ENCODE data around the gene KRT83.
A peak's percentile ranks its signal among the peaks of the same experiment; 100 is the strongest.
"Not testable (repeated sequence)": the region's sequence is repeated elsewhere in the genome, so short reads cannot be mapped to it uniquely, and the experiment has no call there.

KRT83 gene

GRCh38 chr12:52331039-52331438, 9.8 kb upstream of the KRT83 start:
- no peak for DNase-seq

DNA sequence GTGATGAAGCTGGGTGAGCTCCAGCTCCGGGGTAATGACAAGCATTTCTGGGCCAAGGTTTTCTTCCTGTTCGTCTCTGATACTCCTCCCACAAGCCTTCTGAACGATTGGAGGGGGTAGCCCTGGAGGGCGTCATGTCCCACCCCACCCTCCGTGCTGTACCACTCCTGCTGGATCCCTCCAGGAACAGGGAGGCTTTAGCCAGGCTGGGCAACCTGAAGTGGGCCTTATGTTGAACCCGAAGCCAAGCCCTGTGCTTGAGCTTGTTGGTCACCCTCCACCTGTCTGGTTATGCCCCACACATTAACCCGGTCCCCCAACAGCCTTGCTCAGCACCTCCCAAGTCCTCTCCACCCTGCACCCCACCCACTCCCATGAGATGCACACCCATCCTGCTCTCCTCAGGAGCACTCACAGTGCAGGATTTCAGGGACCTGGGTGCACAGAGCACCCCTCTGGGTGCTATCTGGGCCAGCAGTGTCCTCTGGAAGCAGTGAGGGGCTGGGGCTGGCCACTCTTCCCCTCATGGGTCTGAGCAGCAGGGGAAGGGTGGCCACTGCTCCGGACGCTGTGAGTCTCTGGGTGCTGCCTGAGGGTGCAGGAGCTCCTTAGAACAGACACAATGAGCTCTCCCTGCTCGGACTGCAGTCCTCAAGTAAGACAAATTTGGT, 6.8 kb upstream of the KRT83 start:
- no peak for DNase-seq

- DNase-seq = peak; percentile 70
Measured at GRCh38 chr12:52327052-52327829, 6.0 kb upstream of the KRT83 start.

- no peak for DNase-seq
Measured at GRCh38 chr12:52324153-52324444, 2.9 kb upstream of the KRT83 start.

- no peak for DNase-seq
Measured at GRCh38 chr12:52323416-52324152, 2.4 kb upstream of the KRT83 start.

DNA sequence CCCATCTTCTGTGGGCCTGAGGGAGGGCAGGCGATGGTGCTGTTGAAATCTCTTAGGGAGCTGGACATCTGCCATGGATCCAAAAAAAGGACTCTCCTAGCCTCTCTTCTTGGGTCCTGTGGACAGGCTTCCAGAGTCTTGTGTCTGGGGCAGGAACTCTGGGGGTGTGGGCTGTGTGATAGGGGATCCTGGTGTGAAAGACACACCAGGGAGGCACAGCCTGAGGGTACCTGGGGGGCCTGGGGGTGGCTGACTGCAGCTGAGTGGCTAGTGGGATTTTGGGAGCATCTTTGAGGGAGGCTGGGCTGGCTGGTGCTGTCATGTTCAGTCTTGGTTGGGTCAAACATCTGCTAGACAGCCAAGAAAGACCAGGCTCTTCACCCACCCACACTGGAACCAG, 1.8 kb upstream of the KRT83 start:
- DNase-seq = no peak

DNA sequence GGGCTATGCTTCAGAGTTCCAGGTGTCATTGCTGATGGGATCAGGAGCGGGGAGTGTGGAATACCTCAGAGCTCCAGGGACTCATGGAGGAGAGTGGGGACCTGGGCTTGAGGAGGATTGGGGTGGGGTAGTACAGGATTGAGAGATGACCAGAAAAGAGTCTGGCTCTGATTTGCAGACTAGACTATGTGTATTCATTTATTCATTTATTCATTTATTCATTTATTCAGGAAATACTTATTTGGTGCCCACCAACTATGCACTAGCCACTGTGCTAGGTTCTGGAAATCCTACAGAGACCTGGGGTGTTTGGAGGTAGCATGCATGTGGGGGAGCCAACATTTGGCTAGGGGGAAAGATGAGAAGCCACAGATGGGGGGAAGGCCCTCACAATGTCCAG, 871 bp upstream of the KRT83 start:
- no peak for DNase-seq

GRCh38 chr12:52321418-52321817, 220 bp upstream of the KRT83 start:
- no peak for DNase-seq

DNA sequence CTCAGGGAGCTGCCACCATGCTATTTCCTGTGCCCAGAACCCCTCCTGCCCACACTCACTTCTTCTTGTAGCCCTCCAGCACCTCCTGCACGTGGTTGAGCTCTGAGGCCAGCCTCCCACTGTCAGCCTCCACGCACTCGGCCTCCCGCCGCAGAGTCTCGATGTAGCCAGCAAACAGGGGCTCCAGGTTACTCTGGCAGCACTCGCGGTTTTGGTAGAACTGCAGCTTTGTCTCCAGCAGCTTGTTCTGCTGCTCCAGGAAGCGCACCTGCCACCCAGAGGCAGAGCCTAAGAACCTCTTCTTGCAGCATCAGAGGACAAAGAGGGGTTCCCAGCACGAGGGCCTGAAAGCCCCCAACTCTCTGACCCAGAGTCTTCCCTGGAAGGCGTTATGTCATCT, 2.1 kb downstream of the KRT83 start:
- DNase-seq = no peak

GRCh38 chr12:52318241-52318990, 2.8 kb downstream of the KRT83 start:
- no peak for DNase-seq

DNA sequence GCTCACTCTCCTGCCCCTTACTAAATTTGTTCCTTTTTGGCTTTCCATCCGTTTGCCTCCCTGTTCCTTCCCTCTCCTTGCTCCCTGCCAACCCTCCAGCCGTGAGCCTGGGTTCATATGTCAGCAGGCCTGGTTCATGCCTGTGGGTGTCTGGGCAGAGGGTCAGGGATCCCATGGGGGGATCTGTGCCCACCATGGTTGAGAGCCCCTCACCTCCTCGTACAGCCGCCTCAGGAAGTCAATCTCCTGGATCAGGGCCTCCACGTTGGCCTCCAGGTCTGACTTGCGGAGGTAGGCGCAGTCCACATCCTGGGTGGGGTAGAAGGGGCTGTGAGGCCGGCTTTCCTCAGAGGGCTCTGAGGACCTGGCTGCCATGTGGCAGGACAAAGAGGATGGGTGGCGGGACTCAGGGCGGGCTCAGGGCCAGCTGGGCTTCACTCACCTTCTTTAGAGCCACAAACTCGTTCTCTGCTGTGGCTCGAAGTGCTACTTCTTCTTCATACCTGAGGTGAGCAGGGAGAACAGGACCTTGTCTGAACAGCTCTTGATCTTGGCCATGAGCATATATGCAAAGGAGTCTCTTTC, 3.6 kb downstream of the KRT83 start:
- no peak for DNase-seq

DNA sequence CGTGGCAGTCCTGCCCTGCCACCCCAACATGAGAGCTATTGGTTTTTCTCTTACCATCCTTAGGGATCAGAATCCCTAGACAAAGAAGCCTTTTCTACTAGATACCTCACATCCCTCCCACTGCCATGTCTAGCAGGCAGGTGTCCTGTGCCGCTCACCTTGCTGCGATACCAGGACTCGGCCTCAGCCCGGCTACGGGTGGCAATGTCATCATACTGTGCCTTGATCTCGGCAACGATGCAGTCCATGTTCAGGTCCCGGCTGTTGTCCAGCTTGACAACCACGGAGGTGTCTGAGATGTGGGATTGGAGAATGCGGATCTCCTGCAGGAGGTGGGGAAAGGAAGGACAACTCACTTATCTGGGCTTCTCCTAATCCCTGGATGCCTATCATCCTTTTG, 4.5 kb downstream of the KRT83 start:
- no peak for DNase-seq

GRCh38 chr12:52316290-52316689, 4.9 kb downstream of the KRT83 start:
- DNase-seq = no peak

GRCh38 chr12:52315721-52316120, 5.5 kb downstream of the KRT83 start:
- DNase-seq = not testable (repeated sequence)

DNA sequence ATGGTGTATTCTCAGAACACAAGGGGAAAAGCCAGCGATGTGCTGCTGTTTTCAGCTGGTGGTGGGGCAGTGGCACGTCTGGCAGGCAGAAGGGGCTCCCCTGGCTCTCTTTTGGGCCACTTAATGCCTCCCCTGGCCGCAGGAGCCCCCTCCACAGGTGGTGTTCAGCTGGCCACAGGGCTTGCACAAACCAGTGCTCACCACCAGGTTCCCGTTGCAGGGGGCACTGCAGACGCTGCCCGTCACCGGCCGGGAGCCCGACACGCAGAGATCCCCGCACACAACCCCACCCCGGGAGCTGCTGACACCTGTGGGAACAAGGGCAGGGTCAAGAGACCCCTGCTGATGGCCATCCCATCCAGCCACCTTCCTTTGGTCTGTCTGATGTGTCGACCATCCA, 6.7 kb downstream of the KRT83 start:
- DNase-seq = no peak

- no peak for DNase-seq
Measured at GRCh38 chr12:52313926-52314325, 7.3 kb downstream of the KRT83 start.

DNA sequence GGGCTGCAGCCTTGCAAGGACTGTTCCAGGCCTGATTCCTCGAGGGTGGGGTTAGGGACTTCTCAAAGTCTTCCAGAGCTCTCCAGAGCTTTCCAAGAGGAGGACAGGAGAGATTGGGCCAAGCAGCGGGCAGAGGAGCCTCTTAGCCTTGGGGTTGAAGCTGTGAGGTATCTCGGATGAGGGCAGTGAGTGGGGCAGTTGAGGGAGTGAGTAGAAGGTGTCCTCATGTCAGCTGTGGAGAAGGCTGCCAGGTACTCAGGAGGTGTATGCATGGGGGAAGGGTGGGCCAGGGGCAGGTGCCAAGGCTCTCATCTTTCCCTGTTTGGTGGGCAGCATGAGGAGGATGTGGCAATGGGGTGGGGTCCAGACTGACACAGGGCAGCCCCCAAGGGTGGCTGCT, 7.7 kb downstream of the KRT83 start:
- DNase-seq = no peak

DNA sequence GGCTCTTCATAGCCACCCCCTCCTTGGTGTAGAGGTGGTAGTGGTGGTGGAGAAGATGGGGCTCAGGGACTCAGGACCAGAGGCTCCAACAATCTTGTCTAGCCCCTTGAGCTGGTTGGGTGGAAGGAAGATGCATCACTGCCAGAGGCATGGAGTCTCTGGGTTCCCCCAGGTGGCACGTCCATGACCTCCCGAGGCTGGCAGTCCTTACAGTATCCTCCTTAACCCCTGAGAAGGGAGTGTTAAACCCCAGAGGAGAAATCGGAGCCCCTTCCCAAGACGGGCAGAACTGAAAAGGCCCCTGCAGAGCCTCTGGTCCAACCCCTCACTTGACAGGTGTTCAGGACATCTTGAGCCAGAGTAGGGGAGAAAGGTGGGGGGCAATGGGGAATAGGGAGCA, 9.1 kb downstream of the KRT83 start:
- DNase-seq = no peak

GRCh38 chr12:52311285-52311648, 9.9 kb downstream of the KRT83 start:
- DNase-seq = no peak

DNA sequence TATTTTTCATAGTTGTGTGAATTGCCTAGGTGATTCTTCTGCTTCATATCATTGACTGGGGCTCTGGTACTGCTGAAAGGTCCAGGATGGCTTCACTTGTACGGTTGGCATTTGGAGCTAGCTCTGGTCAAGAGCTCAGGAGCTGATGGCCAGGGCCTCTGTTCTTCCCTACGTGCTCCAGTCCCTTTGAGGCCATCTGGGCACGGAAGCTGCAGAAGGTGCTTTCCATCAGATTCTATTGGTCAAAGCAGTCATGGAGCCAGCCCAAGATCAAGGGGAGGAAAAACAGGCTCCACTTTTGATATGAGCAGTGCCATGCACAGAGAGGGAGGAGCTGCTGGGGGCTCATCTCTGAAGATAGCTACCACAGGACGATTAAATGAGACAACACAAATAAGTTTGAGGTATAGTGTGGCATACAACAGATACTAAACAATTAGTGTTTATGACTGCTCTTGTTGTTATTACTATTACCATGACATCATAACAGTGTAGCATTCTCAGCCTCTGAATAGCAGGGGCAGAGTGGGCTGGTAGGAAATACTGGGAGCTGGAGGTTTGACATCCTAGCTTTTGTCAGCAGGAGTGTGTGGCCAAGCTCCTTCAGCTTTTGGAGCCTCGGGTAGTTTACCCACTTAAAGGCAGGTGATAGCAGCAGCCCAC, 10.4 kb downstream of the KRT83 start:
- no peak for DNase-seq

- DNase-seq = no peak
Measured at GRCh38 chr12:52308806-52309425, 12.3 kb downstream of the KRT83 start.
